Transverse colon (tissue), 3 donors: ENCODE measurements around the gene BCL7B.

ENCODE experiments used
- POLR2A ChIP-seq: fragments of 450-650 bp; IDR thresholded peaks from one replicate; pipeline ENCODE4 v1.6.1; 2016; ENCODE audit warnings: antibody characterized with exemption, mild to moderate bottlenecking, moderate library complexity
- TF ChIP-seq, protein P1 (sequence below), 5 experiments: fragments of 200-600 bp in 3 of 5; fragments of 450-650 bp in 2 of 5; sonication (generic) in 3 of 5; IDR thresholded peaks; 1 replicate in 2 of 5; 2 replicates in 3 of 5; pipeline ENCODE4 v1.5.1; 2016 to 2017; ENCODE audit warnings: antibody characterized with exemption in 5 of 5, inconsistent platforms in 3 of 5, mild to moderate bottlenecking in 2 of 5, moderate library complexity in 1 of 5

DNA sequence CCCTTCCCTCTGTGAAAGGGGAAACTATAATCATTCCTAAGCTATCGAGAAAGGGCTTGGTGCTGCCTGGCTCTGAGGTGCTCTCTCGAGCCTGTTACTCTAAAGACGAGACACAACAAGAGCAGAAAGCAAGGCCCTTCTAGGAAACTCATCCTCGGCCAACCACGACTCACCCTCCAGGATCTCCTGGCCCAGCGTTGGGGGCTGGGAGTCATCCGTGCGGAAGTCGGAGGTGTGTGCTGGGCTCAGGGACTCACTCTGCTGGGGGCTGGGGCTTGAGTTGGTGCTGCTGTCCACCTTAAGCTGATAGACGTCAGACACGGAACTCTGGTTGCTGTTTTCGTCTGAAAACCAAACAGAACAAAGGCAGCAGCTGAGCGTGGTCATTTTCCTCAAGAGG is 17.8 kb downstream of the BCL7B start:
- TF ChIP-seq, protein P1, sequence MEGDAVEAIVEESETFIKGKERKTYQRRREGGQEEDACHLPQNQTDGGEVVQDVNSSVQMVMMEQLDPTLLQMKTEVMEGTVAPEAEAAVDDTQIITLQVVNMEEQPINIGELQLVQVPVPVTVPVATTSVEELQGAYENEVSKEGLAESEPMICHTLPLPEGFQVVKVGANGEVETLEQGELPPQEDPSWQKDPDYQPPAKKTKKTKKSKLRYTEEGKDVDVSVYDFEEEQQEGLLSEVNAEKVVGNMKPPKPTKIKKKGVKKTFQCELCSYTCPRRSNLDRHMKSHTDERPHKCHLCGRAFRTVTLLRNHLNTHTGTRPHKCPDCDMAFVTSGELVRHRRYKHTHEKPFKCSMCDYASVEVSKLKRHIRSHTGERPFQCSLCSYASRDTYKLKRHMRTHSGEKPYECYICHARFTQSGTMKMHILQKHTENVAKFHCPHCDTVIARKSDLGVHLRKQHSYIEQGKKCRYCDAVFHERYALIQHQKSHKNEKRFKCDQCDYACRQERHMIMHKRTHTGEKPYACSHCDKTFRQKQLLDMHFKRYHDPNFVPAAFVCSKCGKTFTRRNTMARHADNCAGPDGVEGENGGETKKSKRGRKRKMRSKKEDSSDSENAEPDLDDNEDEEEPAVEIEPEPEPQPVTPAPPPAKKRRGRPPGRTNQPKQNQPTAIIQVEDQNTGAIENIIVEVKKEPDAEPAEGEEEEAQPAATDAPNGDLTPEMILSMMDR (IDR thresholded peaks at IDR 0.05) = no peak
- no peak for TF ChIP-seq POLR2A
